ENCODE measurements around the gene MYOM3. TPM values are rescaled to one million over a fixed set of nuclear protein-coding genes. Genes with fewer than 3 reads are reported as not detected.
A peak's percentile ranks its signal among the peaks of the same experiment; 100 is the strongest.

The MYOM3 gene
- total RNA-seq, 1 experiment from 2014 or later: 0.04 TPM

GRCh38 chr1:24070821-24071393 lies 41.0 kb downstream of the MYOM3 start:
- Histone ChIP-seq H3K9ac (ENCODE audit: low read length) (no peak overlapping the region), H3K36me3 (ENCODE audit: low read depth, low read length) (no peaks in the 10 kb centered on the region), H4K20me1 (ENCODE audit: low read length) (no peaks in the 10 kb centered on the region), H3K9me3 (ENCODE audit: low read length) (no peaks in the 10 kb centered on the region), H3K27ac (ENCODE audit: low read length) (no peak overlapping the region), H3F3A (ENCODE audit: low read length, unreplicated experiment) (no peaks in the 10 kb centered on the region), H2AFZ (ENCODE audit: low read length) (peak overlapping the region; percentile 76), H3K4me1 (ENCODE audit: insufficient read depth, low read length) (peaks cover 3% of the 10 kb centered on the region; the same call in 1 of the 2 replicates), H3K9me2 (replicated peaks; ENCODE audit: low read length) (no peaks in the 10 kb centered on the region), H3K27me3 (ENCODE audit: low read length) (no peaks in the 10 kb centered on the region), H3K4me3 (ENCODE audit: low read length) (no peak overlapping the region), H3K4me2 (ENCODE audit: low read length) (peak overlapping the region; percentile 49), H3K79me2 (ENCODE audit: low read length) (no peaks in the 10 kb centered on the region)
- intact Hi-C loops (cut with micrococcal nuclease): loop anchor here (2.0 to 5.0 kb wide), 3 partner anchors 42 to 321 kb away; partner anchors contain the start of genes IFNLR1 and MYOM3
- ChIA-PET CTCF (interaction anchor here (0.5 to 1.9 kb wide), 8 partner anchors 42 to 447 kb away, joined by 3 to 5 read pairs (median 3); partner anchors contain the start of gene SRSF10), POLR2A (ENCODE audit: unreplicated experiment) (no interaction called here)
- ATAC-seq (peak; percentile 97), DNase-seq (peak; percentile 94)
- no TSS peak for BruUV-seq (replicated peaks)
- TF ChIP-seq EZH2phosphoT487 (IDR thresholded peaks at IDR 0.05; ENCODE audit: borderline replicate concordance, low read length) (no peak), CTCF (conservative IDR thresholded peaks at IDR 0.05; ENCODE audit: low read depth, low read length) (peak; percentile 94)

- ATAC-seq: no peak
- Histone ChIP-seq H3K4me1 (ENCODE audit: insufficient read depth, low read length) (peaks cover 3% of the 10 kb centered on the region; the same call in 1 of the 2 replicates), H3K27me3 (ENCODE audit: low read length) (no peaks in the 10 kb centered on the region), H3K9ac (ENCODE audit: low read length) (no peak overlapping the region), H3K4me2 (ENCODE audit: low read length) (no peak overlapping the region), H3K9me2 (replicated peaks; ENCODE audit: low read length) (no peaks in the 10 kb centered on the region), H3K36me3 (ENCODE audit: low read depth, low read length) (no peaks in the 10 kb centered on the region), H3K27ac (ENCODE audit: low read length) (no peak overlapping the region), H2AFZ (ENCODE audit: low read length) (no peak overlapping the region), H3K9me3 (ENCODE audit: low read length) (no peaks in the 10 kb centered on the region), H3K4me3 (ENCODE audit: low read length) (no peak overlapping the region), H3F3A (ENCODE audit: low read length, unreplicated experiment) (no peaks in the 10 kb centered on the region), H4K20me1 (ENCODE audit: low read length) (no peaks in the 10 kb centered on the region), H3K79me2 (ENCODE audit: low read length) (no peaks in the 10 kb centered on the region)
- no TSS peak for BruUV-seq (replicated peaks)
- no peak for DNase-seq
- TF ChIP-seq EZH2 (IDR thresholded peaks at IDR 0.05; ENCODE audit: low read length, unreplicated experiment): no peak
- TF ChIP-seq CTCF (conservative IDR thresholded peaks at IDR 0.05; ENCODE audit: low read depth, low read length): no peak
- TF ChIP-seq EZH2phosphoT487 (IDR thresholded peaks at IDR 0.05; ENCODE audit: borderline replicate concordance, low read length): no peak
- CTCF ChIA-PET: interaction anchor here (1.0 kb wide), 1 partner anchor 132 kb away, joined by 3 read pairs; no protein-coding TSS in a partner anchor
- intact Hi-C loops (cut with micrococcal nuclease): loop anchor here (2.0 to 5.0 kb wide), 3 partner anchors 43 to 322 kb away; partner anchors contain the start of genes IFNLR1 and MYOM3
- POLR2A ChIA-PET (ENCODE audit: unreplicated experiment): no interaction called here
Measured at GRCh38 chr1:24069817-24070216, 42.1 kb downstream of the MYOM3 start.

GRCh38 chr1:24067978-24068377 lies 44.0 kb downstream of the MYOM3 start:
- Histone ChIP-seq H3K9ac (ENCODE audit: low read length) (no peak overlapping the region), H3K4me2 (ENCODE audit: low read length) (no peak overlapping the region), H3K27ac (ENCODE audit: low read length) (no peak overlapping the region), H3K4me1 (ENCODE audit: insufficient read depth, low read length) (peaks cover 3% of the 10 kb centered on the region; the same call in 1 of the 2 replicates), H3K4me3 (ENCODE audit: low read length) (no peak overlapping the region), H3K79me2 (ENCODE audit: low read length) (no peaks in the 10 kb centered on the region), H3K9me3 (ENCODE audit: low read length) (no peaks in the 10 kb centered on the region), H3K9me2 (replicated peaks; ENCODE audit: low read length) (no peaks in the 10 kb centered on the region), H3F3A (ENCODE audit: low read length, unreplicated experiment) (no peaks in the 10 kb centered on the region), H4K20me1 (ENCODE audit: low read length) (no peaks in the 10 kb centered on the region), H3K27me3 (ENCODE audit: low read length) (no peaks in the 10 kb centered on the region), H2AFZ (ENCODE audit: low read length) (no peak overlapping the region), H3K36me3 (ENCODE audit: low read depth, low read length) (no peaks in the 10 kb centered on the region)
- ChIA-PET POLR2A (ENCODE audit: unreplicated experiment) (no interaction called here), CTCF (no interaction called here)
- intact Hi-C loops (cut with micrococcal nuclease): no loop called here
- no peak for DNase-seq
- ATAC-seq: no peak
- BruUV-seq (replicated peaks): no TSS peak
- TF ChIP-seq EZH2phosphoT487 (IDR thresholded peaks at IDR 0.05; ENCODE audit: borderline replicate concordance, low read length) (no peak), EZH2 (IDR thresholded peaks at IDR 0.05; ENCODE audit: low read length, unreplicated experiment) (no peak), CTCF (conservative IDR thresholded peaks at IDR 0.05; ENCODE audit: low read depth, low read length) (no peak)

Measured in PC-3 (cell line).